ENCODE data around the gene MED8. TPM values are rescaled to one million over a fixed set of nuclear protein-coding genes. Genes with fewer than 3 reads are reported as not detected.

The MED8 gene
- total and polyA plus RNA-seq, 2 of the 13 experiments (the other 11 are each of a cell fraction or from before 2014, with no cell fraction given) = 16.9 to 77.4 TPM

- no peak for TF ChIP-seq NPAS2 (CRISPR knock-in tag; IDR thresholded peaks at IDR 0.05; ENCODE audit: borderline replicate concordance)
- peak; percentile 51 for TF ChIP-seq SALL1 (CRISPR knock-in tag; IDR thresholded peaks at IDR 0.05)
- TF ChIP-seq, protein P1, sequence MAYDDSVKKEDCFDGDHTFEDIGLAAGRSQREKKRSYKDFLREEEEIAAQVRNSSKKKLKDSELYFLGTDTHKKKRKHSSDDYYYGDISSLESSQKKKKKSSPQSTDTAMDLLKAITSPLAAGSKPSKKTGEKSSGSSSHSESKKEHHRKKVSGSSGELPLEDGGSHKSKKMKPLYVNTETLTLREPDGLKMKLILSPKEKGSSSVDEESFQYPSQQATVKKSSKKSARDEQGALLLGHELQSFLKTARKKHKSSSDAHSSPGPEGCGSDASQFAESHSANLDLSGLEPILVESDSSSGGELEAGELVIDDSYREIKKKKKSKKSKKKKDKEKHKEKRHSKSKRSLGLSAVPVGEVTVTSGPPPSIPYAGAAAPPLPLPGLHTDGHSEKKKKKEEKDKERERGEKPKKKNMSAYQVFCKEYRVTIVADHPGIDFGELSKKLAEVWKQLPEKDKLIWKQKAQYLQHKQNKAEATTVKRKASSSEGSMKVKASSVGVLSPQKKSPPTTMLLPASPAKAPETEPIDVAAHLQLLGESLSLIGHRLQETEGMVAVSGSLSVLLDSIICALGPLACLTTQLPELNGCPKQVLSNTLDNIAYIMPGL (CRISPR knock-in tag; IDR thresholded peaks at IDR 0.05; ENCODE audit: borderline replicate concordance in 1 of 2, low read depth in 1 of 2) = peak in 1 of 2 experiments; percentile 14; a peak in 1 of 4 replicates
- no peak for TF ChIP-seq KDM1A (CRISPR knock-in tag; IDR thresholded peaks at IDR 0.05)
- no peak for TF ChIP-seq KLF15 (CRISPR knock-in tag; IDR thresholded peaks at IDR 0.05; ENCODE audit: borderline replicate concordance)
- TF ChIP-seq, protein P2, sequence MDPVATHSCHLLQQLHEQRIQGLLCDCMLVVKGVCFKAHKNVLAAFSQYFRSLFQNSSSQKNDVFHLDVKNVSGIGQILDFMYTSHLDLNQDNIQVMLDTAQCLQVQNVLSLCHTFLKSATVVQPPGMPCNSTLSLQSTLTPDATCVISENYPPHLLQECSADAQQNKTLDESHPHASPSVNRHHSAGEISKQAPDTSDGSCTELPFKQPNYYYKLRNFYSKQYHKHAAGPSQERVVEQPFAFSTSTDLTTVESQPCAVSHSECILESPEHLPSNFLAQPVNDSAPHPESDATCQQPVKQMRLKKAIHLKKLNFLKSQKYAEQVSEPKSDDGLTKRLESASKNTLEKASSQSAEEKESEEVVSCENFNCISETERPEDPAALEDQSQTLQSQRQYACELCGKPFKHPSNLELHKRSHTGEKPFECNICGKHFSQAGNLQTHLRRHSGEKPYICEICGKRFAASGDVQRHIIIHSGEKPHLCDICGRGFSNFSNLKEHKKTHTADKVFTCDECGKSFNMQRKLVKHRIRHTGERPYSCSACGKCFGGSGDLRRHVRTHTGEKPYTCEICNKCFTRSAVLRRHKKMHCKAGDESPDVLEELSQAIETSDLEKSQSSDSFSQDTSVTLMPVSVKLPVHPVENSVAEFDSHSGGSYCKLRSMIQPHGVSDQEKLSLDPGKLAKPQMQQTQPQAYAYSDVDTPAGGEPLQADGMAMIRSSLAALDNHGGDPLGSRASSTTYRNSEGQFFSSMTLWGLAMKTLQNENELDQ (CRISPR knock-in tag; IDR thresholded peaks at IDR 0.05; ENCODE audit: borderline replicate concordance) = no peak
- TF ChIP-seq ZNF430 (CRISPR knock-in tag; IDR thresholded peaks at IDR 0.05) = peak; percentile 76; the same call in 1 of the 2 replicates
- peak; percentile 49 for TF ChIP-seq HNRNPLL (IDR thresholded peaks at IDR 0.05; ENCODE audit: low read depth, low read length, poor library complexity, severe bottlenecking)
- no peak for TF ChIP-seq AHR (CRISPR knock-in tag; IDR thresholded peaks at IDR 0.05)
- TF ChIP-seq CC2D1A (CRISPR knock-in tag; IDR thresholded peaks at IDR 0.05) = peak; percentile 97; the same call in 1 of the 2 replicates
- peak; percentile 90; the same call in 1 of the 2 replicates for TF ChIP-seq YEATS2 (CRISPR knock-in tag; IDR thresholded peaks at IDR 0.05; ENCODE audit: borderline replicate concordance)
- peak; percentile 49 for TF ChIP-seq GMEB1 (CRISPR knock-in tag; IDR thresholded peaks at IDR 0.05; ENCODE audit: borderline replicate concordance)
- 0 out of 2 replicates have a peak, but pooled peaks have one; percentile 68 for TF ChIP-seq ZNF674 (CRISPR knock-in tag; IDR thresholded peaks at IDR 0.05; ENCODE audit: low read depth)
- TF ChIP-seq, protein P3, sequence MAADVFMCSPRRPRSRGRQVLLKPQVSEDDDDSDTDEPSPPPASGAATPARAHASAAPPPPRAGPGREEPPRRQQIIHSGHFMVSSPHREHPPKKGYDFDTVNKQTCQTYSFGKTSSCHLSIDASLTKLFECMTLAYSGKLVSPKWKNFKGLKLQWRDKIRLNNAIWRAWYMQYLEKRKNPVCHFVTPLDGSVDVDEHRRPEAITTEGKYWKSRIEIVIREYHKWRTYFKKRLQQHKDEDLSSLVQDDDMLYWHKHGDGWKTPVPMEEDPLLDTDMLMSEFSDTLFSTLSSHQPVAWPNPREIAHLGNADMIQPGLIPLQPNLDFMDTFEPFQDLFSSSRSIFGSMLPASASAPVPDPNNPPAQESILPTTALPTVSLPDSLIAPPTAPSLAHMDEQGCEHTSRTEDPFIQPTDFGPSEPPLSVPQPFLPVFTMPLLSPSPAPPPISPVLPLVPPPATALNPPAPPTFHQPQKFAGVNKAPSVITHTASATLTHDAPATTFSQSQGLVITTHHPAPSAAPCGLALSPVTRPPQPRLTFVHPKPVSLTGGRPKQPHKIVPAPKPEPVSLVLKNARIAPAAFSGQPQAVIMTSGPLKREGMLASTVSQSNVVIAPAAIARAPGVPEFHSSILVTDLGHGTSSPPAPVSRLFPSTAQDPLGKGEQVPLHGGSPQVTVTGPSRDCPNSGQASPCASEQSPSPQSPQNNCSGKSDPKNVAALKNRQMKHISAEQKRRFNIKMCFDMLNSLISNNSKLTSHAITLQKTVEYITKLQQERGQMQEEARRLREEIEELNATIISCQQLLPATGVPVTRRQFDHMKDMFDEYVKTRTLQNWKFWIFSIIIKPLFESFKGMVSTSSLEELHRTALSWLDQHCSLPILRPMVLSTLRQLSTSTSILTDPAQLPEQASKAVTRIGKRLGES (CRISPR knock-in tag; IDR thresholded peaks at IDR 0.05; ENCODE audit: borderline replicate concordance) = no peak; the same call in 1 of the 2 replicates
- TF ChIP-seq ZNF234 (CRISPR knock-in tag; conservative IDR thresholded peaks at IDR 0.05) = no peak
- no peak; the same call in 1 of the 2 replicates for TF ChIP-seq HOXA5 (CRISPR knock-in tag; IDR thresholded peaks at IDR 0.05)
Observed at GRCh38 chr1:43358746-43359693, 30.6 kb downstream of the MED8 start, which contains the start of gene CDC20 (continued).

Measured in HepG2 (cell line).